H1 (cell line): Measurements from ENCODE around the gene ACOT7. TPM values are rescaled to one million over a fixed set of nuclear protein-coding genes. Genes with fewer than 3 reads are reported as not detected.

ENCODE experiments used
- CTCF ChIA-PET: fragments of 300-600 bp; sonication (Branson Sonifier 250); formaldehyde crosslinking; loops from one replicate; lab custom pipeline; 2021; ENCODE audit not compliant: partially characterized antibody; lab: Charles Lee
- POLR2A ChIA-PET: fragments of 300-600 bp; sonication (Branson Sonifier 250); formaldehyde crosslinking; loops from one replicate; lab custom pipeline; 2021; ENCODE audit warnings: inconsistent platforms; ENCODE audit not compliant: partially characterized antibody; lab: Charles Lee
- DNase-seq, 2 experiments: peaks; one replicate each; pipeline versions ENCODE4 v3.0.0 to v3.0.0-alpha.2; 2010 to 2022; ENCODE audit warnings: low spot score in 2 of 2, low read depth in 1 of 2, mixed read lengths in 1 of 2
- FAIRE-seq: peaks from 2 replicates; lab custom pipeline; 2011; peaks lifted over from hg19 to GRCh38; lab: Jason Lieb, UNC
- H2AFZ ChIP-seq: 2 replicates; pipeline ENCODE4 v1.8.1; 2012; ENCODE audit warnings: low read length, inconsistent platforms
- H2AK5ac ChIP-seq: 2 replicates; pipeline ENCODE4 v1.6.1; 2013; ENCODE audit warnings: low read depth, low read length
- H2BK120ac ChIP-seq: replicated peaks from 2 replicates; pipeline ENCODE3; 2013; ENCODE audit warnings: low read depth, low read length, inconsistent platforms
- H2BK12ac ChIP-seq: 2 replicates; pipeline ENCODE4 v1.6.1; 2013; ENCODE audit warnings: low read depth, low read length
- H2BK15ac ChIP-seq: 2 replicates; pipeline ENCODE4 v1.6.1; 2013; ENCODE audit warnings: low read length
- H2BK20ac ChIP-seq: 2 replicates; pipeline ENCODE4 v1.6.1; 2013; ENCODE audit warnings: low read length
- H2BK5ac ChIP-seq: 2 replicates; pipeline ENCODE4 v1.6.1; 2013; ENCODE audit warnings: low read depth, low read length
- H3K14ac ChIP-seq: 2 replicates; pipeline ENCODE4 v1.6.1; 2013; ENCODE audit warnings: inconsistent platforms; ENCODE audit not compliant: insufficient read length
- H3K18ac ChIP-seq: 2 replicates; pipeline ENCODE4 v1.6.1; 2013; ENCODE audit warnings: low read length; ENCODE audit errors: extremely low read depth
- H3K23ac ChIP-seq: 2 replicates; pipeline ENCODE4 v1.6.1; 2013; ENCODE audit warnings: inconsistent platforms; ENCODE audit not compliant: insufficient read length
- H3K23me2 ChIP-seq: 2 replicates; pipeline ENCODE4 v1.6.1; 2013; ENCODE audit warnings: low read depth, low read length
- H3K27ac ChIP-seq: 2 replicates; pipeline ENCODE4 v1.6.1; 2011; ENCODE audit warnings: low read depth, low read length, inconsistent platforms
- H3K27me3 ChIP-seq, 4 experiments: replicated peaks in 1 of 4; 1 replicate in 1 of 4; 2 replicates in 3 of 4; pipeline versions ENCODE4 v1.6.1 to v1.8.1; 2011 to 2013; ENCODE audit warnings: low read length in 3 of 4, mild to moderate bottlenecking in 3 of 4, inconsistent platforms in 2 of 4, mixed read lengths in 2 of 4, moderate library complexity in 1 of 4; ENCODE audit not compliant: control insufficient read depth in 3 of 4, insufficient read depth in 3 of 4; ENCODE audit errors: extremely low read depth in 1 of 4
- H3K36me3 ChIP-seq, 4 experiments: 2 replicates each; pipeline versions ENCODE4 v1.6.1 to v1.8.1; 2011 to 2013; ENCODE audit warnings: mild to moderate bottlenecking in 4 of 4, low read length in 3 of 4, moderate library complexity in 2 of 4, control low read depth in 1 of 4, inconsistent platforms in 1 of 4; ENCODE audit not compliant: insufficient read depth in 4 of 4, control insufficient read depth in 2 of 4
- H3K4ac ChIP-seq: replicated peaks from 2 replicates; pipeline ENCODE3; 2013; ENCODE audit warnings: low read length, low read depth, mixed read lengths, inconsistent platforms; ENCODE audit not compliant: insufficient read length
- H3K4me1 ChIP-seq, 4 experiments: replicated peaks in 1 of 4; 1 replicate in 1 of 4; 2 replicates in 3 of 4; pipeline versions ENCODE4 v1.6.1 to v1.8.1; 2011 to 2013; ENCODE audit warnings: low read length in 3 of 4, inconsistent platforms in 2 of 4, mixed read lengths in 1 of 4; ENCODE audit not compliant: insufficient read depth in 4 of 4, control insufficient read depth in 3 of 4
- H3K4me2 ChIP-seq, 2 experiments: 2 replicates each; pipeline versions ENCODE4 v1.6.1 to v1.8.1; 2011 to 2013; ENCODE audit warnings: low read depth in 2 of 2, low read length in 2 of 2, control low read depth in 1 of 2, inconsistent platforms in 1 of 2, mild to moderate bottlenecking in 1 of 2; ENCODE audit not compliant: insufficient read depth in 1 of 2
- H3K4me3 ChIP-seq, 4 experiments: fragments of 200-600, 300-600 bp in 1 of 4; sonication (generic), shearing (Covaris generic), sonication (Bioruptor Twin) in 1 of 4; 2 replicates each; pipeline versions ENCODE4 v1.5.1 to v1.8.1; 2011 to 2016; ENCODE audit warnings: low read length in 4 of 4, low read depth in 3 of 4, control low read depth in 2 of 4, inconsistent platforms in 2 of 4, mild to moderate bottlenecking in 2 of 4, mixed read lengths in 1 of 4, moderate library complexity in 1 of 4; ENCODE audit not compliant: insufficient read depth in 2 of 4; ENCODE audit errors: extremely low read depth in 1 of 4
- H3K56ac ChIP-seq: replicated peaks from 2 replicates; pipeline ENCODE3; 2013; ENCODE audit warnings: low read depth, mild to moderate bottlenecking, mixed read lengths, low read length, inconsistent platforms; ENCODE audit not compliant: insufficient read length
- H3K79me1 ChIP-seq: 2 replicates; pipeline ENCODE4 v1.6.1; 2013; ENCODE audit warnings: low read depth, low read length, control low read depth
- H3K79me2 ChIP-seq, 2 experiments: 2 replicates each; pipeline versions ENCODE4 v1.6.1 to v1.8.1; 2012 to 2013; ENCODE audit warnings: low read length in 2 of 2, mild to moderate bottlenecking in 2 of 2, inconsistent platforms in 1 of 2; ENCODE audit not compliant: insufficient read depth in 2 of 2, control insufficient read depth in 1 of 2
- H3K9ac ChIP-seq, 4 experiments: replicated peaks in 1 of 4; 1 replicate in 1 of 4; 2 replicates in 3 of 4; pipeline versions ENCODE4 v1.6.1 to v1.8.1; 2011 to 2013; ENCODE audit warnings: low read depth in 3 of 4, low read length in 3 of 4, control low read depth in 2 of 4, mild to moderate bottlenecking in 2 of 4, moderate library complexity in 2 of 4, inconsistent platforms in 1 of 4; ENCODE audit errors: extremely low read depth in 1 of 4
- H3K9me3 ChIP-seq, 2 experiments: 2 replicates each; pipeline versions ENCODE4 v1.6.1 to v1.8.1; 2012 to 2013; ENCODE audit warnings: mild to moderate bottlenecking in 2 of 2, moderate library complexity in 2 of 2, control low read depth in 1 of 2, inconsistent platforms in 1 of 2, low read depth in 1 of 2, low read length in 1 of 2, mixed read lengths in 1 of 2; ENCODE audit not compliant: insufficient read depth in 2 of 2
- H4K20me1 ChIP-seq, 2 experiments: replicated peaks in 1 of 2; 2 replicates each; pipeline versions ENCODE3 to v1.8.1; 2011 to 2013; ENCODE audit warnings: inconsistent platforms in 2 of 2, low read length in 2 of 2, mild to moderate bottlenecking in 1 of 2; ENCODE audit not compliant: insufficient read depth in 2 of 2, control insufficient read depth in 1 of 2
- H4K5ac ChIP-seq: 2 replicates; pipeline ENCODE4 v1.6.1; 2013; ENCODE audit warnings: low read length, low read depth, mixed read lengths, inconsistent platforms; ENCODE audit not compliant: insufficient read length
- H4K8ac ChIP-seq: 2 replicates; pipeline ENCODE4 v1.8.0; 2013; ENCODE audit warnings: mild to moderate bottlenecking, moderate library complexity, low read length, inconsistent platforms; ENCODE audit not compliant: insufficient read depth; ENCODE audit errors: extremely low read depth
- H4K91ac ChIP-seq: replicated peaks from 2 replicates; pipeline ENCODE3; 2013; ENCODE audit warnings: low read length, mixed read lengths, inconsistent platforms; ENCODE audit not compliant: insufficient read length
- ATF3 ChIP-seq: IDR thresholded peaks from 2 replicates; pipeline ENCODE4 v1.6.1; 2011; ENCODE audit warnings: low read depth, mild to moderate bottlenecking, low read length; ENCODE audit not compliant: insufficient read depth
- BACH1 ChIP-seq: IDR thresholded peaks from 2 replicates; pipeline ENCODE4 v1.6.1; 2012; ENCODE audit warnings: low read length, improper control_type of control experiment
- BCL11A ChIP-seq, 2 experiments: IDR thresholded peaks; one replicate each; pipeline ENCODE4 v1.6.1; 2011; ENCODE audit warnings: low read depth in 2 of 2, low read length in 2 of 2, mild to moderate bottlenecking in 2 of 2
- CHD1 ChIP-seq: IDR thresholded peaks from 2 replicates; pipeline ENCODE4 v1.6.1; 2012; ENCODE audit warnings: low read depth, low read length, improper control_type of control experiment
- CHD2 ChIP-seq: IDR thresholded peaks from 2 replicates; pipeline ENCODE4 v1.6.1; 2012; ENCODE audit warnings: low read length, improper control_type of control experiment
- GTF2F1 ChIP-seq: IDR thresholded peaks from 2 replicates; pipeline ENCODE4 v1.6.1; 2012; ENCODE audit warnings: low read depth, low read length, improper control_type of control experiment, borderline replicate concordance
- JUND ChIP-seq: IDR thresholded peaks from 2 replicates; pipeline ENCODE4 v1.6.1; 2011; ENCODE audit warnings: mild to moderate bottlenecking, improper control_type of control experiment, low read length
- KDM1A ChIP-seq: fragments of 200-600, 300-600 bp; sonication (generic); IDR thresholded peaks from 2 replicates; pipeline ENCODE4 v1.7.1; 2016; ENCODE audit warnings: mild to moderate bottlenecking, low read length, borderline replicate concordance
- KDM5A ChIP-seq: fragments of 200-600 bp; IDR thresholded peaks from 2 replicates; pipeline ENCODE4 v1.7.1; 2012; ENCODE audit warnings: mild to moderate bottlenecking, low read length, inconsistent platforms, mixed read lengths
- POLR2A ChIP-seq, 2 experiments: IDR thresholded peaks; 1 replicate in 1 of 2; 2 replicates in 1 of 2; pipeline ENCODE4 v1.6.1; 2011; ENCODE audit warnings: low read depth in 2 of 2, low read length in 2 of 2, mild to moderate bottlenecking in 2 of 2; ENCODE audit errors: control extremely low read depth in 1 of 2
- SAP30 ChIP-seq: fragments of 300-600 bp; sonication (generic); IDR thresholded peaks from 2 replicates; pipeline ENCODE4 v1.7.1; 2012; ENCODE audit warnings: low read length, moderate library complexity, mild to moderate bottlenecking, inconsistent platforms; ENCODE audit not compliant: insufficient read depth, insufficient replicate concordance
- SP2 ChIP-seq: IDR thresholded peaks from 2 replicates; pipeline ENCODE4 v1.6.1; 2012; ENCODE audit warnings: mild to moderate bottlenecking, low read length, inconsistent platforms
- WGBS, 2 experiments: shearing (Covaris generic) in 1 of 2; methylation state at CpG; one replicate each; pipeline versions ENCODE4 v1.1.6 to v1.1.7; 2013 to 2015; ENCODE audit warnings: low lambda C conversion rate in 2 of 2, mixed read lengths in 2 of 2, inconsistent platforms in 1 of 2, low coverage in 1 of 2, missing lambda C conversion rate in 1 of 2; ENCODE audit not compliant: insufficient replicate concordance in 2 of 2, insufficient coverage in 1 of 2, insufficient read length in 1 of 2; ENCODE audit errors: extremely low coverage in 1 of 2, missing lambda C conversion rate in 1 of 2; 5-methylcytosine and 5-hydroxymethylcytosine counted together
- polyA plus RNA-seq, 7 experiments: library from polyadenylated mRNA; depleted of rRNA in 3 of 7; stranded (reverse) in 5 of 7; unstranded in 2 of 7; fragments of >200 nt in 5 of 7; fragments of 200-250 nt in 2 of 7; gene quantifications; 1 replicate in 5 of 7; 2 replicates in 1 of 7; 4 replicates in 1 of 7; pipeline versions ENCODE4 v1.2.1 to v1.2.3, GENCODE V29; 2011 to 2013; ENCODE audit warnings: missing spikeins in 2 of 7, mixed read lengths in 2 of 7
- total RNA-seq: library from RNA; stranded (reverse); fragmentation: NEBNext Ultra II Directional; extraction: Animal tissue kit (Norgen Biotek cat#: 25700); gene quantifications from 2 replicates; pipeline ENCODE4 v1.2.1, GENCODE V29; 2021

Gene ACOT7
- total and polyA plus RNA-seq, 2 of the 8 experiments (the other 6 are each of a cell fraction or from before 2014, with no cell fraction given), result 151 to 214 TPM

GRCh38 chr1:6275826-6276782 lies 117.5 kb downstream of the ACOT7 start:
- Histone ChIP-seq H3K4me2 (no peak overlapping the region), H3K14ac (no peak overlapping the region), H3K9ac (no peak overlapping the region), H3K27me3 (no peaks in the 10 kb centered on the region), H2AK5ac (no peak overlapping the region; the same call in 1 of the 2 replicates), H2AFZ (no peak overlapping the region), H3K4ac (peak overlapping the region; percentile 58), H3K4me3 (no peak overlapping the region), H4K20me1 (peaks cover 3 to 5% of the 10 kb centered on the region in 2 experiments), H2BK20ac (no peak overlapping the region), H3K36me3 (no peaks in the 10 kb centered on the region; a peak in 2 of 8 replicates), H2BK15ac (no peak overlapping the region), H3K79me2 (no peaks in the 10 kb centered on the region), H3K9me3 (no peaks in the 10 kb centered on the region), H3K23me2 (no peaks in the 10 kb centered on the region), H3K56ac (no peak overlapping the region), H3K23ac (no peak overlapping the region), H3K27ac (no peak overlapping the region), H2BK5ac (no peak overlapping the region; the same call in 1 of the 2 replicates), H3K4me1 (peaks cover 0 to 25% (median 13%) of the 10 kb centered on the region in 4 experiments; a peak in 6 of 7 replicates), H4K91ac (no peak overlapping the region), H2BK12ac (no peak overlapping the region), H3K79me1 (peaks cover 3% of the 10 kb centered on the region; the same call in 1 of the 2 replicates), H3K18ac (no peak overlapping the region; the same call in none of the 2 replicates), H4K8ac (no peak overlapping the region), H2BK120ac (no peak overlapping the region), H4K5ac (no peak overlapping the region)
- ChIA-PET POLR2A (no interaction called here), CTCF (interaction anchor here (0.6 to 10.6 kb wide), 18 partner anchors 8 to 159 kb away, joined by 3 to 122 read pairs (median 4); no protein-coding TSS in a partner anchor)
- FAIRE-seq (no peak), DNase-seq (no peak)
- WGBS, 2 experiments, result 89% methylated on average over 33 of the region's 35 CpGs; no CpG with 5 or more reads in 1 of the 2 experiments
- no peak for TF ChIP-seq POLR2A (IDR thresholded peaks at IDR 0.05; ENCODE audit: control extremely low read depth in 1 of 2, low read depth in 2 of 2, low read length in 2 of 2)
- TF ChIP-seq BCL11A (IDR thresholded peaks at IDR 0.05; ENCODE audit: low read depth in 2 of 2, low read length in 2 of 2), result no peak
- no peak for TF ChIP-seq CHD2
- no peak for TF ChIP-seq SAP30
- TF ChIP-seq SP2, result no peak
- no peak for TF ChIP-seq KDM5A
- TF ChIP-seq GTF2F1, result no peak
- TF ChIP-seq KDM1A, result no peak
- no peak for TF ChIP-seq CHD1
- no peak for TF ChIP-seq ATF3
- no peak for TF ChIP-seq JUND
- no peak for TF ChIP-seq BACH1
